ENCODE measurements around the gene ALKBH2. TPM values are rescaled to one million over a fixed set of nuclear protein-coding genes. Genes with fewer than 3 reads are reported as not detected.

The ALKBH2 gene
- total RNA-seq, 1 donor from 2014 or later: 10.6 TPM

DNA sequence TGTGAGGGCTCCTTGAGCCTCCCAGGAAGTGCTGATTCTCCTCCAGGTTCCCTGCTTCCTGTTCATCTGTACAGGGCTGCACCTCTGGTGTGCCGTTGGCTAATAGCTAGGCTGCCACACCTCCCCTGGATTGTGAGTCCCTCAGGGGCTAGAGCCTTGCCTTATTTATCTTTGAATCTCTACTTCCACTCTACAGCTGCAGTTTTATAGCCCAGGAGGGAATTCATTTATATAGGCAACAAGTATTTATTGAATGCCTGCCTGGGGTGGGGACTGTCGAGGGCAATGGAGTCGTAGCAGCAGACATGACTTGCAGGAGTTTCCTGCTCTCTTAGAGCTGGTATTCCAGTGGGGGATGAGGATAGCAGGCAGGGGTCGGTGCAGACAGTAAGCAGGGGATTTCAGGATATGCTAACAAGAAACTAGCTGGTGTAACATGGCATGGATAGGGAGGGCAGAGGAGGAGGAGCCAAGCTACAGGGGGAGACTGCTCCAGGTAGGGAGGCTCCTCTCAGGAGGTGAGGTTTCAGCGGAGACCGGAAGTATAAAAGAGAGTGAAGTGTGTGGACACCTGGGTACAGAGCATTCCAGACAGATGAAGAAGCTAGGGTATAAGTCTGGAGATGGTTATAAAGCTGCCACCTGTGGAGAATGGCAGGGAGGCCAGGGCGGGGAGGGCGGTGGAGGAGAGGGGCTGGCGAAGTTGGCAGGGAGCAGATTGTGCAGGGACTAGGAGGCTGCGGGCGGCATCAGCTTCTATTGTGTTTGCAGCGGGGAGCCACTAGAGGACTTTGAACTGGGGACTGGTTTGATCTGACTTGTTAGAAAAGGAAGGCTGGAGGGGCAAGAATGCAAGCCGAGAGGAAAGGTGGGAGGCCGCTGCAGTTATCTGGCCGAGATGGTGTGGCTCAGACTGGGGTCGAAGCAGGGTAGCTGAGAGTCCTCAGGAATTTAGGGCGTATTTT lies 23.7 kb downstream of the ALKBH2 start:
- H3K27me3 Mint-ChIP-seq (ENCODE audit: low read depth): no peaks in the 10 kb centered on the region
- TF ChIP-seq, protein P1, sequence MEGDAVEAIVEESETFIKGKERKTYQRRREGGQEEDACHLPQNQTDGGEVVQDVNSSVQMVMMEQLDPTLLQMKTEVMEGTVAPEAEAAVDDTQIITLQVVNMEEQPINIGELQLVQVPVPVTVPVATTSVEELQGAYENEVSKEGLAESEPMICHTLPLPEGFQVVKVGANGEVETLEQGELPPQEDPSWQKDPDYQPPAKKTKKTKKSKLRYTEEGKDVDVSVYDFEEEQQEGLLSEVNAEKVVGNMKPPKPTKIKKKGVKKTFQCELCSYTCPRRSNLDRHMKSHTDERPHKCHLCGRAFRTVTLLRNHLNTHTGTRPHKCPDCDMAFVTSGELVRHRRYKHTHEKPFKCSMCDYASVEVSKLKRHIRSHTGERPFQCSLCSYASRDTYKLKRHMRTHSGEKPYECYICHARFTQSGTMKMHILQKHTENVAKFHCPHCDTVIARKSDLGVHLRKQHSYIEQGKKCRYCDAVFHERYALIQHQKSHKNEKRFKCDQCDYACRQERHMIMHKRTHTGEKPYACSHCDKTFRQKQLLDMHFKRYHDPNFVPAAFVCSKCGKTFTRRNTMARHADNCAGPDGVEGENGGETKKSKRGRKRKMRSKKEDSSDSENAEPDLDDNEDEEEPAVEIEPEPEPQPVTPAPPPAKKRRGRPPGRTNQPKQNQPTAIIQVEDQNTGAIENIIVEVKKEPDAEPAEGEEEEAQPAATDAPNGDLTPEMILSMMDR (IDR thresholded peaks at IDR 0.05): no peak
- H3K4me1 Mint-ChIP-seq (ENCODE audit: low read depth): no peaks in the 10 kb centered on the region
- H3K27ac Mint-ChIP-seq (ENCODE audit: unreplicated experiment): no peak overlapping the region
- H3K9me3 Mint-ChIP-seq (ENCODE audit: low read depth): no peaks in the 10 kb centered on the region
- no peak overlapping the region for H3K4me3 Mint-ChIP-seq (ENCODE audit: unreplicated experiment)
- DNase-seq (ENCODE audit: low spot score): no peak
- peaks cover 28% of the 10 kb centered on the region for H3K36me3 Mint-ChIP-seq (ENCODE audit: low read depth)

DNA sequence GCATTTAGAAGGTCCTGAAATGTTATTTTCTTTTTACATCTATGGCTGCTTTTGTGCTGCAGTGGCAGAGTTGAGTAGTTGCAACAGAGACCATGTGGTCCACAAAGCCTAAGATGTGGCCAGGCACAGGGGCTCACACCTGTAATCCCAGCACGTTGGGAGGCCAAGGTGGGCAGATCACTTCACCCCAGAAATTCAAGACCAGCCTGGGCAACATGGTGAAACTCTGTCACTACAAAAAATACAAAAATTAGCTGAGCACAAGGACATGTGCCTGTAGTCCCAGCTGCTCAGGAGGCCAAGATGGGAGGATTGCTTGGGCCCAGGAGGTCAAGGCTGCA lies 27.4 kb downstream of the ALKBH2 start:
- peaks cover 23% of the 10 kb centered on the region for H3K36me3 Mint-ChIP-seq (ENCODE audit: low read depth)

DNA sequence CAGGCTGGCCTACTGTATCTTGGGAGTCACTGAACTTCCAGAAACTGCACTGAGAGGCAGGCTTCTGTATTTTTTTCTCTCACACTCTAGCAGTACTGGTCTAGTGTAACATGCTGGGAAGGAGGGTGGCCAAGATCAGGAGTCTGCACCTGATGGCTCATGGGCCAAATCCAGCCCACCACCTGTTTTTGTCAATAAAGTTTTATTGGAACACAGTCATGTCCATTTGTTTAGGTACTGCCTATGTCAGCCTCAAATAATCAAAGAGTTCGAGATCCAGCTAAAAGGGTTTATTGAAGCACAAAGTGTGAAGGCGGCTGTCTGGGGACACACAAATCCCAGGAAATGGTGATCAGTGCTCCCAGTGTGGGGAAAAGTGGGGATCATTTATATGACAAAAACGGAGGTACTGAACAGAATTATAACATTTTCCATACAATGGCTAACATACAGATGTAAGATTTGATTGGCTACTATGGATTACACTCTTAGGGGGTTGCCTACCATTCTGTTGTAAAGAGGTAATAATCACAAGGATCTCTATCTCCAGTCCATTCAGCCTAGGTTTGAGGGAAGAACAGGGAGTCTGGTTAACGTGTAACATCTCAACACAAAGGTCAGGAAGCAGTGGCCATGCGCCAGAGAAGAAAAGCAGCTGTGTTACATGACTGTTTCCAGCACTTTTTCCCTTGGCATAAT lies 28.0 kb downstream of the ALKBH2 start:
- Mint-ChIP-seq H3K9me3 (ENCODE audit: low read depth) (peaks cover 3% of the 10 kb centered on the region), H3K4me3 (ENCODE audit: unreplicated experiment) (no peak overlapping the region), H3K27me3 (ENCODE audit: low read depth) (no peaks in the 10 kb centered on the region), H3K4me1 (ENCODE audit: low read depth) (no peaks in the 10 kb centered on the region), H3K27ac (ENCODE audit: unreplicated experiment) (no peak overlapping the region), H3K36me3 (ENCODE audit: low read depth) (peaks cover 24% of the 10 kb centered on the region)
- DNase-seq (ENCODE audit: low spot score): no peak
- TF ChIP-seq, protein P1 (IDR thresholded peaks at IDR 0.05): no peak

More for the DNA sequence above, 27.4 kb downstream of the ALKBH2 start:
- no peak overlapping the region for H3K4me3 Mint-ChIP-seq (ENCODE audit: unreplicated experiment)
- H3K9me3 Mint-ChIP-seq (ENCODE audit: low read depth): peaks cover 3% of the 10 kb centered on the region
- H3K27ac Mint-ChIP-seq (ENCODE audit: unreplicated experiment): no peak overlapping the region
- DNase-seq (ENCODE audit: low spot score): no peak
- TF ChIP-seq, protein P1 (IDR thresholded peaks at IDR 0.05): no peak
- H3K27me3 Mint-ChIP-seq (ENCODE audit: low read depth): no peaks in the 10 kb centered on the region
- H3K4me1 Mint-ChIP-seq (ENCODE audit: low read depth): no peaks in the 10 kb centered on the region

DNA sequence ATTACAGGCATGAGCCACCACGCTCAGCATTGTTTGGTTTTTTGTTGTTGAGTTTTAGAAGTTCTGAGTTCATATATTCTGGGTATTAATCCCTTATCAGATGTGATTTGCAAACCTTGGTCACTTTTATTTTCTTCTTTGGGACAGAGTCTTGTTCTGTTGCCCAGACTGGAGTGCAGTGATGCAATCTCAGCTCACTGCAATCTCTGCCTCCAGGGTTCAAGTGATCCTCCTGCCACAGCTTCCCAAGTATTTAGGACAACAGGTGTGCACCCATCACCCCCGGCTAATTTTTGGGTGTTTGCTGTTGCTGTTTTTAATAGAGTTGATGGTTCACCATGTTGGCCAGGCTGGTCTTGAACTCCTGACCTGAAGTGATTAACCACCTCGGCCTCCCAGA lies 29.1 kb downstream of the ALKBH2 start:
- TF ChIP-seq, protein P1 (IDR thresholded peaks at IDR 0.05): no peak
- no peak overlapping the region for H3K4me3 Mint-ChIP-seq (ENCODE audit: unreplicated experiment)
- no peaks in the 10 kb centered on the region for H3K27me3 Mint-ChIP-seq (ENCODE audit: low read depth)
- peaks cover 3% of the 10 kb centered on the region for H3K9me3 Mint-ChIP-seq (ENCODE audit: low read depth)
- no peaks in the 10 kb centered on the region for H3K4me1 Mint-ChIP-seq (ENCODE audit: low read depth)
- peaks cover 20% of the 10 kb centered on the region for H3K36me3 Mint-ChIP-seq (ENCODE audit: low read depth)
- no peak overlapping the region for H3K27ac Mint-ChIP-seq (ENCODE audit: unreplicated experiment)
- no peak for DNase-seq (ENCODE audit: low spot score)

DNA sequence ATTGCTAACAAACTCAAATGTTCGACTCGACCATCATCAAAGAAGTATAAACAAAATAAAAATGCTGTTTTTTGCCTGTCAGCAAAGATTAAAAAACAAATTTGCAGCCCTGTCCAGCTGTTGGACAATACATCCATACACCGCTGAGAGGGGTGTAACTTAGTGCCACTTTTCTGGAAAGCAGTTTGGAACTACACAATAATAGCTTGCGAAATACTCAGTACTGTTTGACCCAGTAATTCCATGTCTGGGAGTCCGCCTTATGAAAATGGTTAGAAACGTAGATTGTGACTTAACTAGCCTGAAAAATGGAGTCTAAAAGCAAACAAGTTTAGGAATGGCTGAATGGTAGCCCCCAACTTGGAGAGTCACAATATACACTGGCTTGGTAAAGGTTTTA lies 34.5 kb downstream of the ALKBH2 start:
- peaks cover 3% of the 10 kb centered on the region for H3K9me3 Mint-ChIP-seq (ENCODE audit: low read depth)
- H3K4me3 Mint-ChIP-seq (ENCODE audit: unreplicated experiment): no peak overlapping the region
- H3K36me3 Mint-ChIP-seq (ENCODE audit: low read depth): peaks cover 14% of the 10 kb centered on the region
- no peak for DNase-seq (ENCODE audit: low spot score)
- no peaks in the 10 kb centered on the region for H3K27me3 Mint-ChIP-seq (ENCODE audit: low read depth)
- TF ChIP-seq, protein P1 (IDR thresholded peaks at IDR 0.05): no peak
- H3K27ac Mint-ChIP-seq (ENCODE audit: unreplicated experiment): no peak overlapping the region
- H3K4me1 Mint-ChIP-seq (ENCODE audit: low read depth): peaks cover 2% of the 10 kb centered on the region

All from chondrocyte (in vitro differentiated cells).